ENCODE measurements around the gene DEDD2.

Gene DEDD2

GRCh38 chr19:42199440-42200115, 17.9 kb downstream of the DEDD2 start:
- no peak for DNase-seq (ENCODE audit: low read depth, low spot score)

GRCh38 chr19:42198676-42199439, 18.6 kb downstream of the DEDD2 start:
- peak; percentile 55 for DNase-seq (ENCODE audit: low read depth, low spot score)

- DNase-seq (ENCODE audit: low read depth, low spot score), result no peak
These were observed 20.1 kb downstream of the DEDD2 start for GRCh38 chr19:42197375-42197817.

- DNase-seq (ENCODE audit: low read depth, low spot score), result no peak
These were observed 21.2 kb downstream of the DEDD2 start for GRCh38 chr19:42196011-42197001.

- no peak for DNase-seq (ENCODE audit: low read depth, low spot score)
These were observed 23.8 kb downstream of the DEDD2 start for GRCh38 chr19:42193706-42194105.

- no peak for DNase-seq (ENCODE audit: low read depth, low spot score)
These were observed 24.2 kb downstream of the DEDD2 start for GRCh38 chr19:42193294-42193693.

GRCh38 chr19:42191855-42192254, 25.6 kb downstream of the DEDD2 start:
- DNase-seq (ENCODE audit: low read depth, low spot score), result no peak

GRCh38 chr19:42191330-42191729, 26.1 kb downstream of the DEDD2 start:
- DNase-seq (ENCODE audit: low read depth, low spot score), result no peak

- DNase-seq (ENCODE audit: low read depth, low spot score), result no peak
These were observed 28.3 kb downstream of the DEDD2 start for GRCh38 chr19:42189133-42189532.

- DNase-seq (ENCODE audit: low read depth, low spot score), result no peak
These were observed 28.8 kb downstream of the DEDD2 start for GRCh38 chr19:42188665-42189064.

- no peak for DNase-seq (ENCODE audit: low read depth, low spot score)
These were observed 32.2 kb downstream of the DEDD2 start for GRCh38 chr19:42185277-42185676.

GRCh38 chr19:42184401-42184861, 33.0 kb downstream of the DEDD2 start:
- peak; percentile 48 for DNase-seq (ENCODE audit: low read depth, low spot score)

GRCh38 chr19:42178791-42179674, 38.4 kb downstream of the DEDD2 start:
- DNase-seq (ENCODE audit: low read depth, low spot score), result no peak

GRCh38 chr19:42177686-42178019, 39.8 kb downstream of the DEDD2 start:
- no peak for DNase-seq (ENCODE audit: low read depth, low spot score)

GRCh38 chr19:42176990-42177685, 40.3 kb downstream of the DEDD2 start:
- DNase-seq (ENCODE audit: low read depth, low spot score), result peak; percentile 50

GRCh38 chr19:42176649-42176989, 40.9 kb downstream of the DEDD2 start:
- no peak for DNase-seq (ENCODE audit: low read depth, low spot score)

GRCh38 chr19:42175952-42176648, 41.4 kb downstream of the DEDD2 start:
- no peak for DNase-seq (ENCODE audit: low read depth, low spot score)

GRCh38 chr19:42174958-42175734, 42.3 kb downstream of the DEDD2 start:
- no peak for DNase-seq (ENCODE audit: low read depth, low spot score)

- no peak for DNase-seq (ENCODE audit: low read depth, low spot score)
These were observed 43.3 kb downstream of the DEDD2 start for GRCh38 chr19:42174188-42174587.

Data from activated CD4-positive, CD25-positive, alpha-beta regulatory T cell treated with anti-CD3 and anti-CD28 coated beads, Interleukin-2, amount 50 U/mL, for 16 hours (primary cell).